SU-DHL-6 (cell line): ENCODE measurements around the gene DHX58.
A peak's percentile ranks its signal among the peaks of the same experiment; 100 is the strongest.

ENCODE experiments used
- H2AFZ ChIP-seq: fragments of 200-600 bp; sonication (generic); 2 replicates; pipeline ENCODE4 v1.6.1; 2014; ENCODE audit warnings: low read depth, mild to moderate bottlenecking, moderate library complexity, mixed read lengths, antibody characterized with exemption, low read length; ENCODE audit not compliant: severe bottlenecking
- H3F3A ChIP-seq: fragments of 200-600 bp; shearing (Covaris generic); 2 replicates; pipeline ENCODE4 v1.6.0; 2016; ENCODE audit warnings: antibody characterized with exemption, mild to moderate bottlenecking; ENCODE audit not compliant: insufficient read depth
- H3K27ac ChIP-seq: fragments of 200-600 bp; sonication (generic); 2 replicates; pipeline ENCODE4 v1.5.1; 2016; ENCODE audit warnings: low read depth, mild to moderate bottlenecking, low read length, moderate library complexity, mixed read lengths
- H3K27me3 ChIP-seq: fragments of 200-600 bp; sonication (generic), shearing (Covaris generic); 2 replicates; pipeline ENCODE4 v1.6.0; 2014; ENCODE audit warnings: mild to moderate bottlenecking, low read length
- H3K36me3 ChIP-seq: fragments of 200-600 bp; sonication (generic); 2 replicates; pipeline ENCODE4 v1.6.1; 2014; ENCODE audit warnings: mild to moderate bottlenecking, low read length, mixed read lengths
- H3K4me2 ChIP-seq: fragments of 300-600, 200-600 bp; shearing (Covaris generic), sonication (generic); 2 replicates; pipeline ENCODE4 v1.6.0; 2014; ENCODE audit warnings: low read length, low read depth, mild to moderate bottlenecking; ENCODE audit not compliant: poor library complexity, severe bottlenecking
- H3K4me3 ChIP-seq: fragments of 200-600 bp; sonication (generic); 2 replicates; pipeline ENCODE4 v1.5.1; 2014; ENCODE audit warnings: antibody characterized with exemption, low read length, mild to moderate bottlenecking, mixed read lengths; ENCODE audit not compliant: insufficient read depth, poor library complexity, severe bottlenecking
- H3K79me2 ChIP-seq: fragments of 200-600 bp; sonication (generic); 2 replicates; pipeline ENCODE4 v1.6.1; 2014; ENCODE audit warnings: mild to moderate bottlenecking, low read length, moderate library complexity; ENCODE audit not compliant: insufficient read depth
- H3K9ac ChIP-seq: fragments of 200-600 bp; sonication (generic); 2 replicates; pipeline ENCODE4 v1.7.0; 2014; ENCODE audit warnings: mild to moderate bottlenecking, low read length
- H3K9me2 ChIP-seq: fragments of 200-600 bp; sonication (generic); replicated peaks from 2 replicates; pipeline ENCODE4 v1.6.1; 2014; ENCODE audit warnings: low read length; ENCODE audit not compliant: insufficient read depth
- H3K9me3 ChIP-seq: fragments of 200-600 bp; sonication (generic); 2 replicates; pipeline ENCODE4 v1.6.1; 2014; ENCODE audit warnings: low read length, mixed read lengths; ENCODE audit not compliant: insufficient read depth
- H4K20me1 ChIP-seq: fragments of 200-600 bp; sonication (generic); 2 replicates; pipeline ENCODE4 v1.6.1; 2014; ENCODE audit warnings: low read depth, mild to moderate bottlenecking, antibody characterized with exemption, low read length, moderate library complexity, mixed read lengths
- CTCF ChIP-seq: fragments of 200-600 bp; sonication (generic); IDR thresholded peaks from one replicate; pipeline ENCODE4 v1.5.1; 2017; ENCODE audit warnings: antibody characterized with exemption, mild to moderate bottlenecking, low read length, moderate library complexity; ENCODE audit not compliant: insufficient read depth, poor library complexity, severe bottlenecking
- EZH2phosphoT487 ChIP-seq: fragments of 200-600 bp; sonication (generic), shearing (Covaris generic); conservative IDR thresholded peaks from 2 replicates; pipeline ENCODE4 v1.6.1; 2018; ENCODE audit warnings: mild to moderate bottlenecking, antibody characterized with exemption, low read length, moderate library complexity, mixed read lengths

DHX58 gene

DNA sequence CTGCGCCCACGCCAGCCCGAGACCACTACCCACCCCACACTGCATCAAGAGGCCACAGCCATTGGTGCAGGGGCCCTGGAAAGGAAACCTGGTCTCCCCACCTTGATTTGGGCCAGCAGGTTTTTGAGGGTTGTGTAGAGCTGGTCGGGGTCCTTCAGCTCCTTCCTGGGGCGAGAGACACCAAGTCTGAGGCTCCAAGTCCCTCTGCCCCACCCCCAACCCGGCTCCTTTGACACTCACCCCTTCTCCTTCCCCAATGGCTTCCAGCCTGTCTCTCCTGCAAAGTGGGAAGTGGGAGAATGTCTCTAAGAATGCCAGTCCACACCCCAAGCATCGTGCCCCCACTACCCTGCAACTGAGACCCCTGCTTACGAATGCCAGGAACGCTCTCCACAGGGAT is 1.6 kb upstream of the DHX58 start:
- Histone ChIP-seq H3K4me3 (no peak overlapping the region), H3K4me2 (no peak overlapping the region), H2AFZ (no peak overlapping the region), H3K9ac (no peak overlapping the region), H3K9me3 (no peaks in the 10 kb centered on the region), H3F3A (peaks cover 11% of the 10 kb centered on the region), H3K36me3 (no peaks in the 10 kb centered on the region), H3K79me2 (no peaks in the 10 kb centered on the region), H3K27me3 (no peaks in the 10 kb centered on the region), H4K20me1 (no peaks in the 10 kb centered on the region), H3K9me2 (no peaks in the 10 kb centered on the region), H3K27ac (no peak overlapping the region)
- TF ChIP-seq CTCF (no peak), EZH2phosphoT487 (no peak)

GRCh38 chr17:42113293-42114069 is 967 bp upstream of the DHX58 start:
- Histone ChIP-seq H3K9ac (peak overlapping the region; percentile 36), H3K79me2 (no peaks in the 10 kb centered on the region), H3K27me3 (no peaks in the 10 kb centered on the region)

GRCh38 chr17:42111871-42112551 is 503 bp downstream of the DHX58 start:
- peak overlapping the region; percentile 36; the same call in 1 of the 2 replicates for H3K9ac ChIP-seq
- peak overlapping the region; percentile 65 for H2AFZ ChIP-seq
- peaks cover 11% of the 10 kb centered on the region for H3F3A ChIP-seq

More at GRCh38 chr17:42113293-42114069, 967 bp upstream of the DHX58 start:
- Histone ChIP-seq H3F3A (peaks cover 11% of the 10 kb centered on the region), H3K9me2 (no peaks in the 10 kb centered on the region), H2AFZ (no peak overlapping the region), H3K4me2 (peak overlapping the region; percentile 56), H3K4me3 (no peak overlapping the region), H3K27ac (peak overlapping the region; percentile 68), H3K36me3 (no peaks in the 10 kb centered on the region), H3K9me3 (no peaks in the 10 kb centered on the region), H4K20me1 (no peaks in the 10 kb centered on the region)
- TF ChIP-seq EZH2phosphoT487: no peak
- TF ChIP-seq CTCF: no peak

More at GRCh38 chr17:42111871-42112551, 503 bp downstream of the DHX58 start:
- no peaks in the 10 kb centered on the region for H3K79me2 ChIP-seq
- no peaks in the 10 kb centered on the region for H3K36me3 ChIP-seq
- H3K9me2 ChIP-seq: no peaks in the 10 kb centered on the region
- no peak overlapping the region for H3K4me3 ChIP-seq
- H3K27me3 ChIP-seq: no peaks in the 10 kb centered on the region
- peak overlapping the region; percentile 56 for H3K4me2 ChIP-seq
- H3K9me3 ChIP-seq: no peaks in the 10 kb centered on the region
- H3K27ac ChIP-seq: no peak overlapping the region
- TF ChIP-seq CTCF (no peak), EZH2phosphoT487 (no peak)
- H4K20me1 ChIP-seq: no peaks in the 10 kb centered on the region
